SIG-M5 treated with dmso at 0.1 percent for 504 hours (cell line): Measurements from ENCODE around the gene ZNF646.

Experiments used
- DNase-seq: peaks from one replicate; lab custom pipeline; 2025; ENCODE audit not compliant: unreplicated experiment; lab: John Stamatoyannopoulos, UW

Gene ZNF646

GRCh38 chr16:31130336-31130891 is 56.2 kb downstream of the ZNF646 start:
- no peak for DNase-seq

GRCh38 chr16:31130899-31131298 is 56.7 kb downstream of the ZNF646 start:
- DNase-seq: peak; percentile 55

DNA sequence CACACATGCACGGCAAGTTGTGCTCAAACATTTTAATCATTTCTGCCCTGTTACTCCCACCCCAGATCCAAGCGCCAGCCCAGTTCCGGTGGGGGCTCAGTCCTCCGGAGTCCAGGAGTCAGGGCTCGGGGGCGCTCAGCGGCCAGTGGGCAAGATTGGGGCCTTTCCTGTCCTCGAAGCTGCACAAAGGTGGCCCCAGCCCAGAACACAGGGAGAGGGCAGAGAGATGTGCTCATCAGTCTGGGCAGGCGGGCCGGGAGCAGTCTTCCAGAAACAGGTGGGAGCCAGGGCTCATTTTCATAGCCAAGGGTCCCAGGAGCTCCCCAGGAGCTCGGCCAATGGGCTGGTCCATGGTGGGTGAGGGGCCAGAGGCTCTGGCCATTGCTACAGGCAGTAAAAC is 57.2 kb downstream of the ZNF646 start:
- no peak for DNase-seq

DNA sequence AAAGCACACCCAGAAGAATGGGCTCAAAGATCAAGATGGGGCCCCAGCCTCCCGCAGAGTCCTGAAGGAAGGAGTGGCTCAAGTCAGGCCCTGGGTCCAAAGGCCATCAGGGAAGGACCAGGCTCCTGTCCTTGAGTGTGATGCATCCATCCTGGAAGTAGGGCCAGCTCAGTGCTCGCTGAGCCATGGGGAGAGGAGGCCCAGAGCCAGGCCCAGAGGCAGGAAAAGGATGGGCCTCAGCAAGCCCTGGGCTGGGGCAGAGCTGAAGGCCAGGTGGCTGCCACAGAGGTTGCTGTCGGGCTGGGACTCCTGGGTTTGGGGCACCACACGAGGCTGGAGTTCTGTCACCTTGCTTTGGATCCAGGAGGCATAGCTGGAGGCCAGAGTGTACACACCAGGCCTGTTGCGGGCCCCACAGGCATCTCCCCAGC is 57.6 kb downstream of the ZNF646 start:
- DNase-seq: no peak

DNA sequence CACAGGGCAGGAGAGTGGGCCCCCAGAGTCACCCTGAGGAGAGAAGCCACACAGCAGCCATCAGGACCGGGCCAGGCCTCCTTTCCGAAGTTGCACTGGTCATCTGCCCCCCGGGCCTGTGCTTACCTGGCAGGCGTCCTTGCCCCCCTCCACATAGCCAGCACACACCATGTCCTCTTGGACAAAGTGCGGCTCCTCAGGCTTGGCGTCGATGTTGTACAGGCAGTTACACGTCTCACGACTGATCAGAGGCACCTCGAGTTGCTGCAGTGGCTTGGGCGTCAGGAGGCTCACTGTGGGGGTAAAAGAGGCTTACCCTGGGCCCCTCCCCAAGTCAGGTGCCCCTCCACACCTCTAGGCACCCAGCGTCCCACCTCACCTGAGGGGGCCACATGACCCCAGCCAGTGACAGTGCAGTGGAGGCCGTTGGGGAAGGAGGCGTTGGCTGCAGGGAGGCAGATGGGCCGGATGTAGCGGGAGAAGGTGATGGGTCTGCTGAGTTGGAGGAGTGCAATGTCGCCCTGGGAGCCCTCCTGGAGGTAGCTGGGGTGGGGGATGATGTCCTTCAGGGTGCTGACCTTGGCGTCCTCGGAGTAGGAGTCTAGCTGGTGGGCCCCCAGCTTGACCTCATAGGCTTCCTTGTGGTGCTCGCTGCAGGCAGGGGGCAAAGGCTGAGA is 58.2 kb downstream of the ZNF646 start:
- DNase-seq: no peak

- DNase-seq: no peak
These were observed 58.9 kb downstream of the ZNF646 start for GRCh38 chr16:31133046-31133501.
